HG03045 (cell line): ENCODE measurements around the gene TOM1.
"Not testable (repeated sequence)": the region's sequence is repeated elsewhere in the genome, so short reads cannot be mapped to it uniquely, and the experiment has no call there.

Source experiments
- ATAC-seq: cut with Tn5 transposase; IDR thresholded peaks from one replicate; pipeline ENCODE4 v1.9.1; 2021; ENCODE audit warnings: mild to moderate bottlenecking, moderate library complexity; ENCODE audit not compliant: unreplicated experiment

TOM1 gene

DNA sequence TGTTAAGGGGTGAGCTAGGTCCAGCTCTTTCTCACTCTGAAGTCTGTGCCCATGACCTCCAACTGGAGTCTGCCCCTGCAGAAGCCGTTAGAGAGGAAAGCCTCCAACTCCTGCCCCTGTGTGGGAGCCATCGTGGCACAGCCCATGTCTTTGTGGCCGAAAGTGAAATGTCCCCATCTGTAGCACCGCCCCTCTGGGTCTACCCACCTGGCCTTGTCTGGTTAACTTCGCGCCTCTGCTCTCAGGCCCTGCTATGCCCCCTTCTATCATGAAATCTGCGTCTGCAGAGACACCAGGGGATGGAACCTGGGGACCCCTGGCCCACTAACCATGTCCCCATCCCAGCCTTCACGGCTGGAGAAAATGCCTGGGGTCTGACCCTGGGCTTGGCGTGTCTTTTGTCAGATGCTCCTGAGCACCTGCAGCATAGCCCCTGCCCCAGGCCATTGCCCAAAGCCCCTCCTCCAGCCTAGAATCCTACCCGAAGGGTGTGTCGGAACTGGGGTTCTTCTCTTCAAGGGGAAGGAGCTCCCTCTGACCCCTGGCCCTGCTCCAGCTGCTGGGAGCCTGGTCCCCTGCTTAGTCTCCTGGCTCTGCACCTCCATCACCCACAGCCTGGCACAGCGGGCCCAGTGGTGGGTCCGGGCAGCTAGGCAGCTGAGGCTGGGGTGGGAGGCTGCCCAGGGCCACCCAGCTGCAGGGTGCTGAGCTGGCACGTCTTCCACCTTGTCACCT, 45.4 kb downstream of the TOM1 start:
- no peak for ATAC-seq

GRCh38 chr22:35345808-35346505, 46.3 kb downstream of the TOM1 start:
- no peak for ATAC-seq

DNA sequence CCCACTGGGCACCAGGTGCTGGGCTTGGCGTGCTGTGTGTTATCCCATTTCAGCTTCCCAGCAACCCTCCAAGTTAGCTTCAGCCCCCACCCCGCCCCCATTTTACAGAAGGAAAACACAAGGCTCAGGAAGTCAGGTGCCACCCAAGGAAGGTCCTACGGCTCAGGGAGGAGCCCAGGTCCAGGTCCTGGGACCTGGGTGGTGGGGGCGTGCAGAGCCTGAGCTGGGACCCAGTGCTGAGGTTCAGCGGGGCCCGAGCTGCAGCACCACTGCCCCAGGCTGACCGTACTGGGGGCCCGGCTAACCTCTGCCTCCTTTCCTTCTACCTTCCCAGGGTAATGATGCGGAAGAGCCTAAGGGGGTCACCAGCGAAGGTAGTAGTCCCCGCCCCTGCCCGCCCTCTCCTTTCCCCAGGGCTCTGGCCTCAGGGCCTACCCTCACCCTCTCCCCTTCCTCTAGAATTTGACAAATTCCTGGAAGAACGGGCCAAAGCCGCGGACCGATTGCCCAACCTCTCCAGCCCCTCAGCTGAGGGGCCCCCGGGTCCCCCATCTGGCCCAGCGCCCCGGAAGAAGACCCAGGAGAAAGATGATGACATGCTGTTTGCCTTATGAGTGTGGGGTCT, 47.0 kb downstream of the TOM1 start:
- ATAC-seq, result no peak

DNA sequence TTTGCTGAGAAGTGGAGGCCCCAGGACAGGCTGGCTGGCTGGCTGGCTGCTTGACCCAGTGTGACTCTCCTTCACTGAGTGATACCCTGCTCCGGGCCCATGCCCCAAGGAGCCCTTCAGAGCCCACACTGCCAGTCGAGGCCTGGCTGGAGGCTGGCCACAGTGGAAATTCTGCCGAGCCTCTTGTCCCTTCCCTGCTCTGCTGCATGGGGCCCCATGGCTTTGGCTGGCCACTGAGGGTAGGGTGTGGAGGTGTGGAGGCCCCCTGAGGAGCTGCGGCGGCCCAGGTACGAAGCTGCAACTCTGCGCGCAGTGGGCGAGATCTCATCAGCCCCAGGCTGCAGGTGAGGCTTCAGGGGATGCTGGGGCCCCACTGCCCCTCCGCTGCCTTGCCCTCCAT, 47.8 kb downstream of the TOM1 start:
- ATAC-seq, result no peak

DNA sequence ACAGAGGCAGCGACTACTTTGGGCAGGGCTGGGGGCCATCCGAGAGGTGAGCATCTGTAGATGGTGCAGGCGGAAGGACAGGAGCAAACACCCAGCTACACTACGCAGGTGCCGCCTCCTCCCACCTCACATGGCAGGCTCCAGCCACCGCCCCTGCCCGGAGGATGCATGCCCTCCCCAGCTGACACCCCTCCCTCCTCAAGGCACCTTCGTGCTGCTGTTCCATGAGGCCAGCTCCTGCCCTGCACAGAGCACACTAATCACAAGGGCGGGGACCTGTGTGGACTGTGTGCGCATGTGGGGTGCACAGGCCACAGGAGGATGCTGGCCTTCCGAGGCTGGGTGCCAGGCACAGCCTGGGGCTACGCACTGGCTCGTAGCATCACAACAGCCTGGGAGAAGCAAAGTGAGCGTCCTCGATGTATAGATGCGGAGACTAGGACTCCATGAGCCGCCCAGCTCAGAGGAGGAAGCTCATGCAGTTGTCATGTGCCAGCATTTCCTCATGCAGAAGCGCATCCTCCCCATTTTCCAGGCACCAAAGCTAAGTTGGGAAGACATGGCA, 48.4 kb downstream of the TOM1 start:
- no peak for ATAC-seq

DNA sequence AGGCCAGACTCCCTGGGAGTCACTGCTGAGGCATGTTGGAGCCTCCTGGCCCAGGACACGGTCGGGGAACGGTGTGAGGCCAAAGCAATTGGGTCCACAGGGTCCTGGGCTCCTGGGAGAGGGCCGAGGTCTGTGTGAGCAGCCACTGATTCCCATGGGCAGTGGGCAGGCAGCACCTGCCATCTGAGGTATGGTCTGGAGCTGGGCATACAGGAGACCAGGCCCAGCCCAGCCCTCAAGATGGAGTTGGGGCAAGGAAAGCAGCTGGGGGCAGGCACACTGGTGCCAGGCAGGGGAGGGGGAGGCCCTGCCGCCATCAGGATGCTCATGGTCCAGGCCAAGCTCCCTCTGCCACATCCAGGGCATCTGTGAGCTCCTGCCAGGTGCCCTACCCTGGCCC, 49.0 kb downstream of the TOM1 start:
- no peak for ATAC-seq

DNA sequence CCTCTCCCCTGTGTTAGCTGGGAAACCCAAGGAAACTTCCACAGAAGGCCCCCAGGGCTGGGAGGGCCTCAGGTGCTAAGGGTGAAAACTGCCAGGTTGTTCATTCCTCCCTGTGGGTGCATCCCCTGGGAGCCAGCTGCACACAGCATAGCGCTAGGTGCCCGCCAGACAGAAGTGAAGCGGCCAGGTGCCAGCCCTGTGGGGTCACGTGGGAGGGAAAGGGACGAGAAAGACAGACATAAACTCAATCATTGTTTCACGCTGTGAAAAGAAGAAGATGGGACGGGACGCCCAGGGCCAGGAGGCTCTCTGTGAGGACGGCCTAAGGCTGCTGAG, 49.6 kb downstream of the TOM1 start:
- no peak for ATAC-seq

DNA sequence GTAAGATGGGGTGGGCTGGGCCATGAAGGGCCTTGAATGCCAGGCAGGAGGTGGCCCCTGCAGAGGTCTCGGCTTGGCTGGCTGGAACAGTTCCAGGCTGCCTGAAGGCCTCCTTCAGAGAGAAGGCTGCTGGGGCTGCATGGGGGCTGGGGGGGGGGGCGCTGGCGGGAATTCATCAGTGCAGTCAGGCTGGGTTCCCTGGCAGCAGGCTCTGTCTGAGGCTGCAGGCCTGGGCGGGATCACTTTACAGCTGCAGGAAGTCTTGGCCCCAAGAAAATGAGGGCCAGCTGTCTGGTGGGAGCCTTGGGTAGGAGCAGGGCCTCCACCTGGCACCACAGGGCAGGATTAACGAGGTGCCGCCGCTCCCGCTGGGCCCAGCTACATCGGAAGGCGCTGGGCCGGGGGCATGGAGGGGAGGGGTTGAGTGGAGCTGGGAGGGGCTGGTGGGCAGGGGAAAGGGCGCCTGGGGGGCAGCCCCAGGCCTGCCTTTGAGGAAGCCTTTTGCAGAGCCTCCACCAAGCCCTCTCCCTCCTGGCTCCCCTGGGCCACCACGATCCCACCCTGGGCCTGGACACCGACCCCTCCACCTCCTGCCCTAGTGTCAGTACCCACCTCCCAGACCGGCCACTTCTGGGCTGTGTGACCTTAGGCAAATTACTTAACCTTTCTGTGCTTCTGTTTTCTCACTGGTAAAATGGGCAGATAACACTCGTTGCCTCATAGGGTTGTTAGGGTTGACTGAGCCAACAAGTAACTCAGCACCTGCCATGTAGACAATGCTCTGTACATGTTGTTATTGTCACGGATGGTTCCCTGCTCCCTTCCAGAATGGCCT, 50.2 kb downstream of the TOM1 start:
- no peak for ATAC-seq

GRCh38 chr22:35350539-35351503, 51.1 kb downstream of the TOM1 start:
- ATAC-seq, result peak; percentile 61

- ATAC-seq, result no peak
Measured at GRCh38 chr22:35352214-35353111, 52.8 kb downstream of the TOM1 start.

DNA sequence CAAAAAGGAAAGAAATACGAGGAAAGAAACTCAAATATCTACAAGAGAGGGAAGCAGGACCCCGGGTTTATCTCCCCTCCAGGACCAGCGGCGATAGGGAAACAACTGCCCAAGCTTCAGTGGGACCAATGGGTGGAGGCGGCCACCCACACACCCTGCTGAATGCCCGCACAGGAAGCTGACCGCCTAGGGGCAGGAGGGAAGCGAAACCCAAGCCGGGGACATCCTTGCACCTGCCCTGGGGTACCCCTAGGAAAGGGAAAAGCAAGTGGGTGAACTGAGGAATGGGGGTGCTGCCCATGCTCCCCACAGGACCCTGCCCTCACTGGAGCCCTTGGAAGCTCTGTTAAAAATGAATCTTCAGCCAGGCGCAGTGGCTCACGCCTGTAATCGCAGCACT, 53.6 kb downstream of the TOM1 start:
- ATAC-seq, result no peak

DNA sequence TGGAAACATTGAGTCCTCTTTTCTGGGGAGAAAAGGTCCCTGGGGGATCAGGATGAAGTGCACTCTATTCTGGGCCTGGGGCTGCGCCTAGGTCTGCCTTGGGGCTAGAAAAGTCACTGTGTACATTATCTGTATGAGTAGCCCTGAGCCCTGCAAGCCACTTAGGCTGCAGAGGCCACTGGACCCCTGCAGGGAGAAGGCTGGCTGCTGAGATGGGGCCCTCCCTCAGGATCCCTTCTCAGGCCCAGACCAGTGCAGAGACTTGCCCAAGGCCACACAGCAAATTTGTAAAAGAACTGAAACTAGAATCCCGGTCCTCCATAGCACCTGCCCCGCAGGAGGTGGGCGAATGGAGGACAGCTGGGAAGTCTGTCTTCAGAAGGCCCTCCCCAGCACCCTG, 54.4 kb downstream of the TOM1 start:
- ATAC-seq, result no peak

DNA sequence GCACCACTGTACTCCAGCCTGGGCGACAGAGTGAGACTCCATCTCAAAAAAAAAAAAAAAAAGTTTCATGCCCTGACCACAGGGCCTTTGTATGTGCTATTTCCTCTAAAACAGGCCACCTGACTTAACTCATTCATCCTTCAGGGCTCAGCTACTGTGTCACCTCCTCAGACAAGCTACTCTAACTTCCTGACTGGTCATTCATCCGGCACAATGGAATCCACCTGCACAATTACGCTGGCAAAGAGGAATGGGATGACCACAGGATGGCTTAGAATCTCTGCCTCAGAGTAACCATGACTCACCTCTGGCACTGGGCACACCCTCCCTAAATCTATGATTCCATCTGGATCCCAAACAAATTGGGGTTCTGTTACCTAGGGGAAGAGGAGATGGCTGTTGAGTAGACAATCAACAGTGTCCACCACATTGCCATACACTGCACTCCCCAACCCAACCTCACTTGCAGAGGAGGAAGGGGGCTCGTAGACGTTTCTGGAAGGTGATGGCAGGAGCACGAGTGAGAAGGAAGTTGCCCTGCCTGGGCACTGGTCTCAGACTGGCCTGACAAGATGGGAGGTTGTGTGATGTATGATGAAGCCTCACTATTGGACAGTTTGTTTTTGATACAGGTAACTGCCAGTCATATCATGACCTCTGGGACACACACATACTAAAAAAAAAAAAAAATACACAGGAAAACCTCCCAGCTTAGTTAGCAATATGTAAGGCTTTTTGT, 58.4 kb downstream of the TOM1 start:
- no peak for ATAC-seq

GRCh38 chr22:35359380-35360065, 59.8 kb downstream of the TOM1 start:
- ATAC-seq, result no peak

DNA sequence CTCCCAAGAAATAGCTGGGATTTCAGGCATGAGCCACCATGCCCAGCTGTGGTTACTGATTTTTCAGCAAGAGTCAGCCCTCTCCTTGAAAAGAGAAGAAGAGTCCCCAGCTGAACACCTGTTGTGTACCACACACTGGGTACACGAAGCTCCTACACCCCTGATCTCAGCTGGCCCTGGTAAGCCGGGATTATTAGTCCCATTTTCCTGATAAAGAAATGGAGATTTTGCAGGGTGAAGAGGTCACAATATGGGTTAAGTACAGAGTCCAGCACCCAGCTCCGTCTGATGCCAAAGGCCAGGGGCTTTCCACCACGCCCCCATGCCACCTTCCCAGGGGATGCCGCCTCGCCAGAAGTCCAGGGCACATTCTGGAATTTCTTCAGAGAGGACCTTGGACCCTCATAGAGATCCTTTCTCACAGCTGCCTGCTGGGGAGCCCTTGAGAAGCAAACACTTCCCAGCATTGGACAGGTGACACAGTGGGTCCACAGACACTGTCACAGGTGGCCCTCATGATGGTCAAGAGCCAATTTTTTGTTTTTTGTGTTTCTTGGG, 61.4 kb downstream of the TOM1 start:
- no peak for ATAC-seq

DNA sequence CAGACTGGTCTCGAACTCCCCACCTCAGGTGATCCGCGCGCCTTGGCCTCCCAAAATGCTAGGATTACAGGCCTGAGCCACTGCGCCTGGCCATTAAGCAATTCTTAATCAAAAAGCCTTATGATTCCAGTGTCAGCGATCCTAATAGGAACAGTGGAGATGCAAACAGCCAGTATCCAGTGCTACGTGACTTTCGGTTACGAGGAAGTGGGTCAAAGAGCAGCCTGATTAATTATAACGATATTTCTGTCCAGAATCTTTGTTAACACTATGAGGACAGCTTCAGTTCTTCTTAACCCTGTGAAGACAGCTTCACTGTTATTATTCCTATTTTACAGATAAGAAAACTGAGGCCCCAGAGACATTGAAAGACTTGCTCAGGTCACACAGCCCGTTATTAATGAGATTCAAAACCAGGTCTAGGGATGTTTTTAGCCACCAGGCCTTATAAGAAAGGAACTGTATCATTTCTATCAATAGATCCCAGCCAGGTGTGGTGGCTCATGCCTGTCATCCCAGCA, 63.9 kb downstream of the TOM1 start:
- no peak for ATAC-seq

- ATAC-seq, result not testable (repeated sequence)
Measured at GRCh38 chr22:35364230-35364629, 64.5 kb downstream of the TOM1 start.
